GM12864 (cell line): Measurements from ENCODE around the gene MYH10.
"Not testable (repeated sequence)": the region's sequence is repeated elsewhere in the genome, so short reads cannot be mapped to it uniquely, and the experiment has no call there.

Experiments
- DNase-seq: peaks from one replicate; pipeline ENCODE4 v3.0.0-alpha.2; 2011; ENCODE audit warnings: low read depth
- H3K4me3 ChIP-seq: 2 replicates; pipeline ENCODE4 v1.5.1; 2011; ENCODE audit warnings: mild to moderate bottlenecking, low read depth, low read length, control low read depth
- CTCF ChIP-seq: IDR thresholded peaks from 2 replicates; pipeline ENCODE4 v1.5.1; 2011; ENCODE audit warnings: low read depth, mild to moderate bottlenecking, moderate library complexity, low read length, control low read depth, inconsistent platforms; ENCODE audit errors: missing control alignments

Gene MYH10

GRCh38 chr17:8552577-8553320 is 77.8 kb downstream of the MYH10 start:
- DNase-seq = no peak
- no peak for TF ChIP-seq CTCF
- H3K4me3 ChIP-seq = no peak overlapping the region

- no peak for TF ChIP-seq CTCF
- H3K4me3 ChIP-seq = no peak overlapping the region
- DNase-seq = no peak
Observed at GRCh38 chr17:8542599-8543502, 87.7 kb downstream of the MYH10 start.

- not testable (repeated sequence) for H3K4me3 ChIP-seq, DNase-seq
Observed at GRCh38 chr17:8539976-8540375, 90.5 kb downstream of the MYH10 start.

- TF ChIP-seq CTCF = no peak
- DNase-seq = no peak
- no peak overlapping the region for H3K4me3 ChIP-seq
Observed at GRCh38 chr17:8537734-8538133, 92.8 kb downstream of the MYH10 start.

- H3K4me3 ChIP-seq = no peak overlapping the region
- DNase-seq = no peak
- TF ChIP-seq CTCF = no peak
Observed at GRCh38 chr17:8534498-8535188, 95.9 kb downstream of the MYH10 start.

GRCh38 chr17:8532021-8532420 is 98.5 kb downstream of the MYH10 start:
- no peak overlapping the region for H3K4me3 ChIP-seq
- DNase-seq = no peak
- no peak for TF ChIP-seq CTCF

GRCh38 chr17:8522577-8522976 is 107.9 kb downstream of the MYH10 start:
- no peak for TF ChIP-seq CTCF
- H3K4me3 ChIP-seq = no peak overlapping the region
- DNase-seq = no peak
